Left lung (tissue), 10 donors: ENCODE data around the gene EXOC3L4. TPM values are rescaled to one million over a fixed set of nuclear protein-coding genes. Genes with fewer than 3 reads are reported as not detected.
A peak's percentile ranks its signal among the peaks of the same experiment; 100 is the strongest.

ENCODE experiments used
- ATAC-seq: fragments of 200-7000 bp; cut with Tn5 transposase; one replicate; pipeline ENCODE4 v1.9.1; 2020; ENCODE audit warnings: moderate library complexity
- DNase-seq, 4 donors: peaks; one replicate each; pipeline ENCODE4 v3.0.0-alpha.2; 2013 to 2020
- H3K27ac ChIP-seq, 2 donors: fragments of 200-600 bp; sonication (generic) in 1 of 2; one replicate each; pipeline versions ENCODE4 v1.5.0 to v1.8.0; 2020 to 2021
- H3K27me3 ChIP-seq, 2 donors: fragments of 200-600 bp; sonication (generic) in 1 of 2; one replicate each; pipeline versions ENCODE4 v1.5.0 to v1.8.0; 2020 to 2021
- H3K36me3 ChIP-seq, 2 donors: fragments of 200-600 bp; sonication (generic) in 1 of 2; one replicate each; pipeline versions ENCODE4 v1.5.0 to v1.8.0; 2020 to 2021
- H3K4me1 ChIP-seq, 2 donors: fragments of 200-600 bp; one replicate each; pipeline ENCODE4 v1.8.0; 2021
- H3K4me3 ChIP-seq, 2 donors: fragments of 200-600 bp; sonication (generic) in 1 of 2; one replicate each; pipeline versions ENCODE4 v1.5.0 to v1.8.0; 2020 to 2021; ENCODE audit warnings: mild to moderate bottlenecking in 1 of 2
- H3K9me3 ChIP-seq, 2 donors: fragments of 200-600 bp; sonication (generic) in 1 of 2; one replicate each; pipeline versions ENCODE4 v1.5.0 to v1.8.0; 2020 to 2021
- CTCF ChIP-seq, 2 donors: fragments of 200-600 bp; sonication (generic) in 1 of 2; IDR thresholded peaks; one replicate each; pipeline versions ENCODE4 v1.5.0 to v1.8.0; 2021; ENCODE audit warnings: antibody characterized with exemption in 2 of 2
- intact Hi-C, 2 donors: fragments of 100-400 bp; cut with DNase I; formaldehyde crosslinking; loops; one replicate each; pipeline versions ENCODE4 v1.11.2 to v1.14.2; 2022
- polyA plus RNA-seq, 6 donors: library from polyadenylated mRNA; unstranded; fragments of 120-200 nt; gene quantifications; one replicate each; pipeline ENCODE4 v1.2.1, GENCODE V29; 2013; ENCODE audit not compliant: insufficient read length in 6 of 6
- total RNA-seq, 2 donors: library from RNA; stranded (reverse); fragmentation: NEBNext Ultra II Directional; extraction: Animal tissue kit (Norgen Biotek cat#: 25700); gene quantifications; one replicate each; pipeline ENCODE4 v1.2.1, GENCODE V29; 2021
- donor health status: DM: no; HTN: yes; CAD: no.
- donor health status: DM: no; HTN: no; CAD: no.

The EXOC3L4 gene
- total and polyA plus RNA-seq, 8 donors = 1.9 to 6.2 (median 3.7) TPM

GRCh38 chr14:103139132-103140025, 44.9 kb downstream of the EXOC3L4 start:
- Histone ChIP-seq H3K4me3 (peak overlapping the region in 1 of 2 donors; percentile 7), H3K4me1 (peaks cover 0 to 34% of the 10 kb centered on the region in 2 donors), H3K27ac (peak overlapping the region in 1 of 2 donors; percentile 18), H3K9me3 (no peaks in the 10 kb centered on the region), H3K36me3 (peaks cover 0 to 30% of the 10 kb centered on the region in 2 donors), H3K27me3 (peaks cover 0 to 49% of the 10 kb centered on the region in 2 donors)
- DNase-seq (peak in 1 of 4 donors; percentile 37), ATAC-seq (no peak)
- TF ChIP-seq CTCF (IDR thresholded peaks at IDR 0.05) = no peak
- intact Hi-C loops = no loop called here

- Histone ChIP-seq H3K27ac (no peak overlapping the region), H3K36me3 (peaks cover 0 to 19% of the 10 kb centered on the region in 2 donors), H3K27me3 (peaks cover 0 to 49% of the 10 kb centered on the region in 2 donors), H3K4me1 (peaks cover 0 to 32% of the 10 kb centered on the region in 2 donors), H3K4me3 (no peak overlapping the region), H3K9me3 (no peaks in the 10 kb centered on the region)
- ATAC-seq (no peak), DNase-seq (no peak)
- intact Hi-C loops = no loop called here
- TF ChIP-seq CTCF (IDR thresholded peaks at IDR 0.05) = no peak
Measured at GRCh38 chr14:103140316-103141109, 46.0 kb downstream of the EXOC3L4 start.

GRCh38 chr14:103141117-103141796, 46.7 kb downstream of the EXOC3L4 start:
- ATAC-seq (peak; percentile 49), DNase-seq (peak in 2 of 4 donors; percentile 46 to 71)
- no peak overlapping the region for H3K4me3 ChIP-seq
- peaks cover 0 to 11% of the 10 kb centered on the region in 2 donors for H3K36me3 ChIP-seq
- no peak overlapping the region for H3K27ac ChIP-seq
- no peaks in the 10 kb centered on the region for H3K9me3 ChIP-seq
- intact Hi-C loops = no loop called here
- peaks cover 0 to 49% of the 10 kb centered on the region in 2 donors for H3K27me3 ChIP-seq
- peaks cover 0 to 28% of the 10 kb centered on the region in 2 donors for H3K4me1 ChIP-seq
- TF ChIP-seq CTCF (IDR thresholded peaks at IDR 0.05) = peak; percentile 43 to 53

- peaks cover 0 to 49% of the 10 kb centered on the region in 2 donors for H3K27me3 ChIP-seq
- ATAC-seq = no peak
- H3K4me3 ChIP-seq = no peak overlapping the region
- H3K9me3 ChIP-seq = no peaks in the 10 kb centered on the region
- H3K4me1 ChIP-seq = peaks cover 0 to 25% of the 10 kb centered on the region in 2 donors
- TF ChIP-seq CTCF (IDR thresholded peaks at IDR 0.05) = no peak
- peaks cover 0 to 6% of the 10 kb centered on the region in 2 donors for H3K36me3 ChIP-seq
- no peak for DNase-seq
- H3K27ac ChIP-seq = no peak overlapping the region
- intact Hi-C loops = no loop called here
Measured at GRCh38 chr14:103142026-103142425, 47.5 kb downstream of the EXOC3L4 start.
